Hematopoietic multipotent progenitor cell treated with erythropoietin and hydrocortisone succinate and interleukin-3 and kit ligand, for 17 days (in vitro differentiated cells): ENCODE results near the gene REC8.

Source experiments
- DNase-seq: peaks from one replicate; pipeline ENCODE4 v3.0.0-alpha.2; 2015; ENCODE audit warnings: low spot score

REC8 gene

DNA sequence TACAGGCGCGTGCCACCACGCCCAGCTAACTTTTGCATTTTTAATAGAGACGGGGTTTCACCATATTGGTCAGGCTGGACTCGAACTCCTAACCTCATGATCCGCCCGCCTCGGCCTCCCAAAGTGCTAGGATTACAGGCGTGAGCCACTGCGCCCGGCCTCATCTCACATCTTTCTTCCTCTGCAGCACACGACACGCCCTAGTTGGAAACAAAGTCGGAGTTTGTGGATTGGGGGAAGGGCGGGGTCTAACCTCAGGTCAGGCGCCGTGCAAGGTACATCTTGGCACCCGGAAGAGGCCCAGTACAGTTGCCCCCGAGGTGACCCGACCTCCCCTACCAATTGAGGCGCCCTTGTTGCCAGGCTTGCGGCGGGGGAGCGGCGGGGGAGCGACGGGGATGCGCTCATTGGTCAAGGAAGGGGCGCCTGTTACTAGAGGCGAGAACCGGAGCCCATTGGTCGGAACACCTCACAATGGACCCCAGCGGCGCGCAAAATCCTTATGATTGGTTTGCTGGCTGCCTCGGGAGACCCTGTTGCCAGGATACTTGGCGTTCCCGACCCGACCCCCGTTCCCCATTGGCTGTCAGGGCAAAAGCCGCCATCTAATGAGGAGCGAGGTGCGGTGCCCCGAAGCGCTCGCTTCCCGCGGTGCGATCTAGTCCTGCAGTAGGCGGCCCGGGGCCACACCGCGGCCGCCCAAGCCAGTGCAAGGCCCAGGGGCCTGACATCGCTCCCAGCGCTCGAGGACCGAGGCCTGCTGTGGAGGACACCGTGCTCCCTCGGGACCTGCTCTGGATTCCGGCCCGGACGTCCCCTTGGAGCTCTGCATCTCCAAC, at the start of gene REC8:
Gene REC8 (plus strand): TSS at position 659 of the 839 bp plus-strand sequence. CDS start 473 bp downstream, outside the sequence.
- peak; percentile 25 for DNase-seq

- DNase-seq: no peak
These were observed 49.5 kb upstream of the REC8 start for GRCh38 chr14:24122416-24122815.

DNA sequence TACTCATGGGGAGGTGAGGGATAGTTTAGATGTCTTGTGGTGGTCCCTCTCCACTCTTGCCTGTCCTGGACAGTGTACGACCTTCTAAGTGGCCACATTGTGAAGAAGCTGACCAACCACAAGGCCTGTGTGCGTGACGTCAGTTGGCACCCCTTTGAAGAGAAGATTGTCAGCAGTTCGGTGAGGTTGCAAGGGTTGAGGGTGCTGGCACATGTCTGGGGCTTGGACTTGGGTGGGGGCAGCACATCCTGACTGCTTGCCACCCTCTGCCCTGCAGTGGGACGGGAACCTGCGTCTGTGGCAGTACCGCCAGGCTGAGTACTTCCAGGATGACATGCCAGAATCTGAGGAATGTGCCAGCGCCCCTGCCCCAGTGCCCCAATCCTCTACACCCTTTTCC, 49.0 kb upstream of the REC8 start:
- DNase-seq: peak; percentile 74

DNA sequence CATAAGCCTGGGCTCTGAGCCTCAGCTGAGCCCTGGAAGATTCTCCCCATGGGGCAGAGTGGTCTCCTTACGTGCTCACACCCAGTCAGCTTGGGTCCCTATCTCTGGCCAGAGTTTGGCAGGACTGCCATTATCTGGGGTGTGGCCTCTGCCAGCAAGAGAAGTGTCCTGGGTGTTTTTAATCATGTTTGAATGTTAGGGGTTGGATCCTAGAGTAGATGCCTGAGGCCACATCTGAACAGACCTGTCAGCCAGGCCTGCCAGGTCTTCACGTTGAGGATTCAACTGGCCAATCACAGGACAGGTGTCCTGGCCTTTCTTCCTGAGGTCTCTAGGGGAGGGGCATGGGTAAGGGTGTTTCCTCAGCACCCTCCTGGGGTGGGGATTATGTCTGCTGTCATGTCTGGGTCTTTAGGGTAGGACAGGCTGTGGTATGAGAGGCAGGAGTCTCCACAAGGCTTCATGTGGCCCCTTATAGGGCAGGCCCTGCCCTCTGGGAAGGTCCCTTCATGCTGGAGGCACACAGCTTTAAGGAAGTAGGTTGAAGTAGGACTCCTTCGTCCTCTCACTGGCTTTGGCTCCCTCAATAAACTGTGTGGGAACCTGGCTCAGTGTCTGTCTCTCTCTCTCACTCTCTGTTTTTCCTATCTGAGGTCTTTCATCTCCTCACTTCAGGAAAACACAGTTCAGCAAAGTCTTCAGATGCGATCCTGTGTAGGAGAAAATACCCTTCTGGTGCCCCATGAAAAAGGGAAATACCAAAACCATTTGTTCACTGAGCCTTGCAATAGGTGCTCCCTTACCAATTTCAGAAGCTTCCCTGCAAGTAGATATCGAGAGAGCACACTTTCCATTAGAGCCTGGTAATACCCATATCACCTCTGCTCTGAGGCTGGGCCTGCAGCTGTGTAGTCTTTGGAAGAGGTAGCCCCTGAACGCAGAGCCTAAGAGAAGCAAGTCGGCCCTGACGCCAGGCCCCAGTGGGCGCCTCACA, 48.2 kb upstream of the REC8 start:
- peak; percentile 90 for DNase-seq

- peak; percentile 4 for DNase-seq
These were observed 44.9 kb upstream of the REC8 start for GRCh38 chr14:24126939-24127338.

GRCh38 chr14:24127673-24128072, 44.2 kb upstream of the REC8 start:
- peak; percentile 4 for DNase-seq

DNA sequence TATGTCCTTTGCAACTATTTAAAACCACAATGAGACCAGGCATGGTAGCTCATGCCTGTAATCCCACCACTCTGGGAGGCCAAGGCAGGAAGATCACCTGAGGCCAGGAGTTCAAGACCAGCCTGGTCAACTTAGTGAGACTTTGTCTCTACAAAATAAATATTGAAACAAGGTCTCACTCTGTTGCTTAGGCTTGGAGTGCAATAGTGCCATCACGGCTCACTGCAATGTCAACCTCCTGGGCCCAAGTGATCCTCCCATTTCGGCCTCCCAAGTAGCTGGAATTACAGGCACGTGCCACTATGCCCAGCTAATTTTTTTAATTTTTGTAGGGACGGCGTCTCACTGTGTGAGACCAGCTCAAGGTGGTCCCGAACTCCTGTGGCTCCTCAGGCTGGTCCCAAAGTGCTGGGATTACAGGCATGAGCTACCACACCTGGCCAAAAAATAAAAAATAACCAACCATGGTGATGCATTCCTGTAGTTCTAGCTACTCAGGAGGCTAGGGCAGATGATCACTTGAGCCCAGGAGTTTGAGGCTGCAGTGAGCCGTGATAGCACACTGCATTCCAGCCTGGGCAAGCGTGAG, 42.4 kb upstream of the REC8 start:
- no peak for DNase-seq

DNA sequence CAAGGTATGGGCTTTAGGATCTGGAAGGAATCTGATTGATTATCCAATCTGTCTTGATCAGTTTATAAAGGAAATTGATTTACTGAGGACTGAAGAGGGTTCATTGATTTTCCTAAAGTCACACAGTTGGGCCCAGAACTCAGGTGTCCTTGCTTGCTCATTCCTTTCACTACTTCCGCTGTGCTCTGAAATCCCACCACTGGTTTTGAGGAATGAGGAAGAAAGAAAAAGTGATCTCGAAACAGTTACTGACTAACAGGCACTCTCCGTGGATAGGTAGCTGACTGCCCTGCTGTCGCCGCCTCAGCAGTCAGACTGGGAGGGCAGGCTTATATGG, 41.5 kb upstream of the REC8 start, which contains the start of gene FITM1:
Gene FITM1 (plus strand): TSS at position 280 of the 337 bp plus-strand sequence. CDS start 905 bp downstream, outside the sequence.
- no peak for DNase-seq

- DNase-seq: no peak
These were observed 40.9 kb upstream of the REC8 start for GRCh38 chr14:24130717-24131548.

- no peak for DNase-seq
These were observed 40.3 kb upstream of the REC8 start for GRCh38 chr14:24131549-24131966.

GRCh38 chr14:24132061-24132685, 39.7 kb upstream of the REC8 start:
- no peak for DNase-seq

DNA sequence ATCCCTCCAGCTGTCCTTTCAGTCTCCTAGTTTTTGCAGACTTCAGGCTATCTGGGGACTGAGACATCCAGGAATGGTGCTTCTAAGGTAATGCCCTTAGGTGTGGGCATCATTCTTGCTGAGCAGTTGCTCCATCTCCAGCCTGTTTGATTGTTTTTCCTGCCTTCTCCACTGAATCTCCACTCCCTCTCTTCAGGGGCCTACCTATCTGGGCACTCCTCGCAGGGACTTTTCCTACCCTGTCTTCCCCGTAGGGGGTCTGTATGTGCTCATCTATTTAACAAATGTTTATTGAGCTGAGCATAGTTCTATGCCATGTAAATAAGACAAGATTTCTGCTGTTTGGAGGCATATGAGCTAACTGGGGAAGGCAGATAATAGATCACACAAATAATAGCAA, 38.9 kb upstream of the REC8 start:
- DNase-seq: no peak

DNA sequence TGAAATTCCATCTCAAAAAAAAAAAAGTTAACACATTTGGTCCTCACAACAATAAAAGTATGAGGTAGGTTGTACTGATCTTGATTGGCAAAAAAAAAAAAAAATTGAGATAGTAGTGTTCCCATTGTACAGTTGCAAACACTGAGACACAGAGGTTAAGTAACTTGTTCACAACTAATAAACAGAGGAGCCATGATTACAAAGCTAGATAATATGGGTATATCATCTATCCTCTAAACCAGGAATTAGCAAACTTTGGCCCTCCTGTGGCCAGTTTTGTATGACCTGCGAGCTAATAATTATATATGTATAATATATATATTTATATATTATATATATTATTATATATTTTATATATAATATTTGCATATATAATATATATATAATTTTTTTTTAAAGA, 38.1 kb upstream of the REC8 start:
- peak; percentile 32 for DNase-seq

DNA sequence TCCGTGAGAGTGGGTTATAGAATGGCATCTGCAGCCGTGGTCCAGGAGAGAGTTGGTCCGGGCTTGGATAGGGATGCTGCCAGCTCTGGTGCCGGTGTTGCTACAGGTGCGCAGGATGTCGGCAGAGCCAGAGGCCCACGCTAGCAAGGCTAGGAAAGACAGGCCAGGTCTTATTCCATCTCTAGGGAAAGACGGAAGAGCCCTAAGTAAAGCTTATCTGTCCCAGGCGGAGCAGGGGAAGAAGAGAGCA, 36.4 kb upstream of the REC8 start:
- no peak for DNase-seq

DNA sequence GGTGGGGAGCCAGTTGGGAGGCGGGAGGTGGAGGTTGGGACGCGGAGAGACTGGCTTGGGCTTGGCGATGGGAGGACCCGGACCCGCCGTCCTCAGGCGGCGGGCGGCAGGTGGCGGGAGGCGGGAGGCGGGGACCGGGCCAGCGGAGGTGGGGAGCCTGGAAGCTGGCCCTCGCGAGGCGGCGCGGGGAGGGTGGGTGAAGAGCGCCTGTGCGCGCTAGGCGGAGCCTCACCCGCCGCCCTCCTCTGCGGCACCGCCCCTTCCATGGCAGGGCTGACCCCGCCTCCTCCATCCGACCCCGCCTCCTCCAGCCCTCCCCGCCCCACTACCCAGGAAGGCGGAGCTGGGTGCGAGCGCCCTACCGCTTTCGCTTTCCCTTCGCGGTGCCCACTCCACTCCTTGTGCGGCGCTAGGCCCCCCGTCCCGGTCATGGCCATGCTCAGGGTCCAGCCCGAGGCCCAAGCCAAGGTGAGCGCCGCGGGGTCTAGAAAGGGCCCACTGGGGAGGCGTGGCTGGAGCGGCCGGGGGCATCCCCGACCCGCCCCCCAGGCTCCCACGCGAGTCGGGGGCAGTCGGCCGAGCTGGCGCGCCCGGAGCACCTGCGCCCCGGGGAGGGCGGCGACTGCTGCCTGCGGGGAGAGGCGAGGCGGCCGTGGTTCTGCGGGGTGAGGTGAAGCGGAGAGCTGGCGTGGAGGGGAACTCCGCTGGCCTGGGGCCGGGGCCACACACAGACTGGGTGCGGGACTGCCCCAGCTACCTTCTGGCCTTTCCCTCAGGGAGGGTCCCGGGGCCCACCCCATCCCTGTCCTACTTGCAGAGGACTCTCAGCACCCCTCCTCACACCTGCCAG, 35.8 kb upstream of the REC8 start, which contains the start of gene PSME1:
Gene PSME1 (plus strand): TSS at position 361 of the 850 bp plus-strand sequence. CDS start 69 bp downstream, at position 430.
- DNase-seq: peak; percentile 96

- DNase-seq: no peak
These were observed 35.0 kb upstream of the REC8 start for GRCh38 chr14:24136684-24137528.

- DNase-seq: no peak
These were observed 34.1 kb upstream of the REC8 start for GRCh38 chr14:24137529-24138395.
